Body of pancreas (tissue), 4 donors: ENCODE data around the gene MARK1.

Experiments
- POLR2A ChIP-seq, 3 donors: fragments of 450-650 bp; IDR thresholded peaks; one replicate each; pipeline ENCODE4 v1.6.1; 2016; ENCODE audit warnings: antibody characterized with exemption in 3 of 3, mild to moderate bottlenecking in 2 of 3
- TF ChIP-seq, protein P1 (sequence below), 7 experiments: fragments of 450-650 bp in 4 of 7; fragments of 200-600 bp in 3 of 7; sonication (generic) in 3 of 7; IDR thresholded peaks; one replicate each; pipeline ENCODE4 v1.5.1; 2016 to 2019; ENCODE audit warnings: antibody characterized with exemption in 7 of 7

DNA sequence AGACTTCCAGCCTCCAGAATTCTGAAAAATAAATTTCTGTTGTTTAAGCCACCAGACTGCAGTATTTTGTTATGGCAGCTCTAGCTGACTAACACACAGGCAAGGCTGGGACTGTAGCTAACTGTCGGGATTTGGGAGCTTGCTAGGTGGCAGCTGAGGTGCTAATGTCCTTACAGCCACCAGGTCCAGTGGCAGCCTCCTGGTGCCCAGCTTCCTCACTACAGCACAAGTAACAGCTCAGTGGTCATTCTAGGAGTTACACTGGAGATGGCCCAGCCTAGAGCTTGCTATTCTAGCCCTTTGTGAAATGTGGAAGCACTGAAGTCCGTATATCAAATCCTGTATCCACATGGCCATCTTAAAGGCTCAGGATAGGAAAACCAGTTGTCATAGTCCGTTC lies 157.9 kb downstream of the MARK1 start:
- TF ChIP-seq, protein P1, sequence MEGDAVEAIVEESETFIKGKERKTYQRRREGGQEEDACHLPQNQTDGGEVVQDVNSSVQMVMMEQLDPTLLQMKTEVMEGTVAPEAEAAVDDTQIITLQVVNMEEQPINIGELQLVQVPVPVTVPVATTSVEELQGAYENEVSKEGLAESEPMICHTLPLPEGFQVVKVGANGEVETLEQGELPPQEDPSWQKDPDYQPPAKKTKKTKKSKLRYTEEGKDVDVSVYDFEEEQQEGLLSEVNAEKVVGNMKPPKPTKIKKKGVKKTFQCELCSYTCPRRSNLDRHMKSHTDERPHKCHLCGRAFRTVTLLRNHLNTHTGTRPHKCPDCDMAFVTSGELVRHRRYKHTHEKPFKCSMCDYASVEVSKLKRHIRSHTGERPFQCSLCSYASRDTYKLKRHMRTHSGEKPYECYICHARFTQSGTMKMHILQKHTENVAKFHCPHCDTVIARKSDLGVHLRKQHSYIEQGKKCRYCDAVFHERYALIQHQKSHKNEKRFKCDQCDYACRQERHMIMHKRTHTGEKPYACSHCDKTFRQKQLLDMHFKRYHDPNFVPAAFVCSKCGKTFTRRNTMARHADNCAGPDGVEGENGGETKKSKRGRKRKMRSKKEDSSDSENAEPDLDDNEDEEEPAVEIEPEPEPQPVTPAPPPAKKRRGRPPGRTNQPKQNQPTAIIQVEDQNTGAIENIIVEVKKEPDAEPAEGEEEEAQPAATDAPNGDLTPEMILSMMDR (IDR thresholded peaks at IDR 0.05), result no peak
- TF ChIP-seq POLR2A (IDR thresholded peaks at IDR 0.05), result no peak
